Activated CD8-positive, alpha-beta memory T cell treated with anti-CD3 and anti-CD28 coated beads, Interleukin-2, amount 50 U/mL, for 1 hour (primary cell): ENCODE data around the gene CHN2.

Experiments used
- DNase-seq: peaks from one replicate; pipeline ENCODE4 v3.0.0-alpha.2; 2020; ENCODE audit errors: extremely low read depth

Gene CHN2

DNA sequence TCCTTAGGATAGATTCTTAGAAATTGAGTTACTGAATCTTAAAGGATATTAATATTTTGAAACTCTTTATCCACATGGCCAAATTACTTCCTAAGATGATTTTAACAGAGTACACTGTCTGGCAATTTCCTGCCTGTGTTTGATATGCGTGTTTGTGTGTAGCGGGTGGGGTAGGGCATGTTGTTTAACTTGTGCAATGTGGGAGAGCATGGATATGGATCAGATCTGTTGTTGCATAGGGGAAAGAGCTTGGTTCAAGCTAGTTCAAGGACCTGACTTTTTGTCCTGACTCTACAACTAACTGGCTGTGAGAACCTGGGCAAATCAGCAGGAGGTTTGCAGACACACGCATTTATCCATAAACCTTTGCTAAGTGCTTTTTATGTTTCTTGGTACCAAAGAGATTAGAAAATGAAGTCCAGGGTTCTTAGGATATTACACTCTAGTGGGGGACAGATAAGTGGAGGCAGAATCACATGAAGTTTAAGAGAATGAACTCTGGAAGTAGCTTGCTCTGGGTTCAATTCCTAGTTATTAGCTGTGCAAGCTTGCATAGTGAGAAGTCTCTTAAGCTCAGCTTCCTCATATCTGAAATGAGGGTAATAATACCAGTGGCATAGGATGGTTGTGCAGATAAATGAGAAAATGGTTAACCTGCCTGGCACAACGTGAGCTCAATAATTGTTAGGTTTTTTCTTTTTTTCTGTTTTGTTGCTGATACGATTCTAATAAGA, 272.8 kb downstream of the CHN2 start:
- no peak for DNase-seq

DNA sequence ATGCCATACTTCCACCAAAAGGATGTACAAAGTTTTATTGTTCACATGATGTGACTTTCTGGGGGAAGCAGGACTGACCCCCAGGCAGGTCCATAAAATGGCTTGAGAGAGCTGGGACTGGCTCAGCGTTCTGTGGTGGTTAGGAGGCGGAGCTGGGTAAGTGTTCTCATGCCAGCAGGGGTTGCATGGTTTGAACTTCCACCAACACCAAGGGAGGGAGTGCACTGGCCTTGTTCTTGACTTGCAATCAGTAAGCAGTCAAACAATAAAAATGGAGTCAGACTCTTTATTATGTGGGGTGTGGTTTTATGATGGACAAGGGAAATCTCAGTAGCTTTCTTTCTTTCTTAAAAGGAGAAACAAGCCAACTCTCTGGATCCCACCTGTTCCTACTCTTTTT, 273.6 kb downstream of the CHN2 start:
- no peak for DNase-seq

DNA sequence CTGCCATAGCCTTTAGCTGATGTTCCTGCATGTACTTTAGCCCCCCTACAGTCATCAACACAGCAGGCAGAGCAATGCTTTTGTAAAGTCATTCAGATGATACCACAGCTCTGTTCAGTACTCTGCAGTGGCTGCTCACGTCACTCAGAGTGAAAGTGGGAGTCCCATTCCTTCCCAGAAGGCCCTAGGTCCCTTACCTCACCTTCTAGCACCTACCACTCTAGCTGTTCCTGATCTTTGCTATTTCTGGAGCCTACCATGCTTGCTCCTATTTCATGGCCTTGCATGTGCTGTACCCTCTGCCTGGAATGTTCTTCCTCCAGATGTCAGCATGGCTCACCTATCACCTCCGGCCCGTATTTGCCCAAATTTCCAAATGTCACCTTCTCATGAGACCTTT, 274.7 kb downstream of the CHN2 start:
- DNase-seq, result no peak

GRCh38 chr7:29469976-29470557, 275.5 kb downstream of the CHN2 start:
- DNase-seq, result no peak

DNA sequence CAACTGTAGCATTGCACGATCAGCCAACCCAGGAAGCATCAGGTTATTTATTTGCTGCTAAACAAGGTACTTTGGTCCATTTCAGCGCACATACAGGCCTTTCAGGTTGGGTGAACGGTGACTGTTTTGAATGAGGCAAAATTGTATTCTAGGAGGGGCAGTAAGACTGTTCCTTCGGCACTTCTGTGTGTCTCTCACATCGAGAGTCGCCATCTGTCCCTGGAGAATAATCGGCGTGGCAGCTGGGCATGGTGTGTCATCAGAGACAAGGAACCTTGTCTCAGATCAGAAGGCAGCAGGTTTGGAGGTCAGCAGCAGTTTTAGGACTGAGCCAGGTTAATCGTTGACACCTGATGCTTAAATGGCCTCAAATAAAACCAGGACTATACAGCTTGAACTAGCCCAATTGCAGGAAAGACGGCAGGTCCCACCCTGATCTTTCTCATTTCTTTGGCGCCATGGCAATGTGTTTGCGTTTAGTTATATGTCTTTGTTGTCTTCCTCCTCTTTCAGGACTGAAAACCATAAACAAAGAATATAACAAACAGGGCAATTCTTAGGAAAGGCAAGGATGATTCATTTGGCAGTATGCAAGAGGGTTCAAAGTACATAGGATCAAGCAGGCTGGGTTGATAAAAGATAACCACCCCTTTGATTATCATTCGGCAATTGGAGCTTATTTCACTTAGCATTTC, 277.0 kb downstream of the CHN2 start:
- no peak for DNase-seq

GRCh38 chr7:29476916-29477315, 282.3 kb downstream of the CHN2 start:
- DNase-seq, result no peak

DNA sequence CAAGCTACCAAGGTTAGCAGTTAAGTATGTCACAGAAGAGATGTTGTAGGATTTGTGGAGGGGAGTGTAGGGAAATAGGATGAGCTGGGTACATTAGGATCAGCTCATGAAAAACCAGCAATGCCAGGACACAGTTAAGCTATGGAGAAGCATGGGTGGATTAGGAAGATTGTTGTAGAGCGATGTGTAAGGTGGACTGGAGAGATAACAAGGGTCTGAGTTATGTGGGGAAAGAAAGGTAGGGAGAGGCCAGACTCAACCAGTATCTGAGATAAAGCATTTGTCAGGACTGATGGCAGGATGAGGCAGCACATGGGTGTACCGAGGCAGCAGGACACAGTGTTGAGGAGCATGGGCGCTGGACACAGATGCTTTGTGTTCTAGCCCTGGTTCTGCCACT, 283.7 kb downstream of the CHN2 start:
- DNase-seq, result no peak

- DNase-seq, result no peak
These were observed 284.2 kb downstream of the CHN2 start for GRCh38 chr7:29478687-29479240.

GRCh38 chr7:29479301-29480200, 285.0 kb downstream of the CHN2 start:
- no peak for DNase-seq

DNA sequence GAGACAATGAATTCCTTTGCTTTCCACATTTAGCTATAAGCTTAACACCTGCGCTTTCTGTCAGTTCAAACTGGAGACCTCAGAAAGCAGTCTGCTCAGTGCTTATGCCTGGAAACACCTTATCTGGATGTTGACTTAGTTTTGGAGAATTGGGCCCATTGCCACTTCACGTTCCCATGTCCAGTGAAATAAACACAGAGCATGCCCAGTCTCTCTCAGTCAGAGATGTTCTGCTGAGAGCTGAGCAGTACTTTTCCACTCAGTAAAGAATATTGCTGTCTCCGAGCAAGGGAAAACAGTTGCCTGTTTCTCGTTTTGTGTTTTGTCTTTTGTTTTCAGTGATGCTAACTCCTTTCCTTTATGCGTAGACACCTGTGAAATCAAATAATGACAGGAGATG, 285.9 kb downstream of the CHN2 start:
- DNase-seq, result no peak

GRCh38 chr7:29480934-29481651, 286.5 kb downstream of the CHN2 start:
- DNase-seq, result no peak

DNA sequence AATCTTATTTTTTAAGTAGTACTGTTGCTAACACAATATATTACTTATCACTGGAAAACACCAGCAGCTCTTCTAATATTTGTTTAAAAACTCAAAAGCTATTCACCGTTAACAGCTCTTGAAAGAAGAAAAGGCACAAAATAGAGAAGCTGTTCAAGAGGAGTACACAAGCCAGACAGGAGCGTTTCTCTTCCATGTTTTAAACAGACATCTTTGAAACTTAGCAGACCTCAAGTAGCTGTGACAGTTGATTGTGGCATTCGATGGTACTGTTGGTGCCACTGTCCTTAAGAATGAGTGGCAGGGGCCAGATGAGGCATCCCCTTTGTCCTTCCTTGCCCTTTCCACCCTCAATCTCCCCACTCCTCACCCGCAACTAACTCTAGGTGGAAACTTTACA, 287.5 kb downstream of the CHN2 start:
- no peak for DNase-seq

- DNase-seq, result no peak
These were observed 288.9 kb downstream of the CHN2 start for GRCh38 chr7:29483219-29484104.

- no peak for DNase-seq
These were observed 289.7 kb downstream of the CHN2 start for GRCh38 chr7:29484280-29484679.

DNA sequence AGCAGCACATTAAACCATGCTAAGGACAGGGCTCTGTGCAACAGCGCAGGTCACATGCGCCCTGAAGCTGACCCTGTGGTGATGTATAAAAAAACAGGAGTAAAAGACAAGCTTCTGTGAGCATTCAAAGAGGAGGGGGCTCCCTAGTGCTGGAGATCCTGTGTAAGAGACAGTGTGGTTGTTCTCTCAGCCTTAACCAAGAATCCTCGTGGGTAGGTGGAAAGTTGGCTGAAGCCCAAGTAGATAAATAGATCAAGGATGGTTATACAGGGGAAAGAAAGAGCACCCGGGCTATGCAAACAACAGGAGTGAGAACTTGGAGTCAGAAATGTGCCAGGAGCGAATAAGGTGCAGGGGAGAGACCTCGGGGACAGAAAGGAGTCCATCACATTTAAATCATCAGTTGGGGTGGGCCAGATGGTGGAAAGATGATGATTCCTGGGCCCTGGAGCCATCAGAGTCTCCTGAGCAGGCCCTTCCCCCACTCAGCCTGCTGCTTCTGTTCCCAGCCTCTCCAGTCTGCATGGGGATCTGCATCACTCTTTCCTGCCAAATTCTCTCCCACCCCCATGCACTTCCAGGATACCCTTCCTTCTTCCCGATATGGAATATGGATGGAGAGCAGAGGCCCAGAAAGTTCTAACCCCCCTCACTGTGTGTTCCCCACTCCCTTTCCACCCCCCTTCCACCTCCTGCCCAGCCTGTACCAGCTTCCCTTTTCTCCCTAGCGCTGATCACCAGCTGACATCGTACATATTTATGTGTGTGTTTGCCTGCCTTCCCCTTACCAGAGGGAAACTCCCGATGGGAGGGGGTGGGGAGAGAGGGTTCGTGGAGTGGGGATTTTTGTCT, 291.0 kb downstream of the CHN2 start:
- DNase-seq, result no peak

DNA sequence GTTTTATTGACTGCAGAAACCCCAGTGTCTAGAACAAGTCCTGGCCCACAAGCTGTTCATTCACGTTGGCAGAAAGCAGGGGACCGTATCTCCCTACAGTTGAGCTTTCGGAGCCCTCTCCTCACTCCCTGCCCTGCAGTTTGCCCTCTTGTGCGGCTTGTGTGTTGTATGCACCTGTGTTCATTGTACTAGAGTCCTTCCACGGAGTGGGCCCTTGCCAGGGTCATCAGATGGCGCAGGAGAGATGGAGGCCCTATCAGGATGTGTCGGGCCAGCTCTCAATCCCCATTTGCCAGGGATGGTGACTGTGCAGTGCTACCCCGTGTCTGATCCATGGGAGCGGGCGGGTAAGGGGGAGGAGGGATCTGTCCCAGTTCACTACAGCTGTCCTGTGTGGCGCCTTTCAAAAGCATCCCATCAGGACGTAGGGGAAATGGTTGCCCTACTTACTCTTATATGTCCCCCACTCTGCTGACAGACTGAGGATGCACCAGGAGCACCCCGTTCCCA, 291.7 kb downstream of the CHN2 start:
- no peak for DNase-seq

- DNase-seq, result no peak
These were observed 292.8 kb downstream of the CHN2 start for GRCh38 chr7:29487424-29487823.

- DNase-seq, result no peak
These were observed 293.8 kb downstream of the CHN2 start for GRCh38 chr7:29488203-29488970.
